Thyroid gland (tissue), 4 donors: ENCODE data around the gene SHANK3. TPM values are rescaled to one million over a fixed set of nuclear protein-coding genes. Genes with fewer than 3 reads are reported as not detected.
A peak's percentile ranks its signal among the peaks of the same experiment; 100 is the strongest.

Experiments used
- DNase-seq, 2 donors: peaks; one replicate each; pipeline ENCODE4 v3.0.0-alpha.2; 2019
- H3K27ac ChIP-seq, 3 donors: fragments of 200-600 bp; sonication (generic); 1 replicate in 2 of 3; 2 replicates in 1 of 3; pipeline ENCODE4 v1.5.1; 2016 to 2019; ENCODE audit warnings: mild to moderate bottlenecking in 1 of 3, moderate library complexity in 1 of 3
- H3K27me3 ChIP-seq: fragments of 200-600 bp; sonication (generic); one replicate; pipeline ENCODE4 v1.5.1; 2019
- H3K36me3 ChIP-seq, 2 donors: fragments of 200-600 bp; sonication (generic); one replicate each; pipeline ENCODE4 v1.5.1; 2016 to 2019
- H3K4me1 ChIP-seq, 2 donors: fragments of 200-600 bp; sonication (generic); one replicate each; pipeline ENCODE4 v1.5.1; 2017 to 2019
- H3K4me3 ChIP-seq, 3 donors: fragments of 200-600 bp; sonication (generic); replicated peaks in 1 of 3; 1 replicate in 2 of 3; 2 replicates in 1 of 3; pipeline ENCODE4 v1.5.1; 2016; ENCODE audit warnings: mild to moderate bottlenecking in 1 of 3
- H3K9me3 ChIP-seq: fragments of 200-600 bp; sonication (generic); one replicate; pipeline ENCODE4 v1.5.1; 2017
- POLR2A ChIP-seq, 2 donors: fragments of 450-650 bp; IDR thresholded peaks; one replicate each; pipeline ENCODE4 v1.6.1; 2017; ENCODE audit warnings: antibody characterized with exemption in 2 of 2, mild to moderate bottlenecking in 2 of 2, moderate library complexity in 1 of 2
- WGBS, 2 donors: methylation state at CpG; one replicate each; pipeline ENCODE4 v1.1.5; 2017; 5-methylcytosine and 5-hydroxymethylcytosine counted together
- intact Hi-C: fragments of 100-400 bp; cut with DNase I; formaldehyde crosslinking; loops from one replicate; pipeline ENCODE4 v1.15.1; 2023
- total RNA-seq, 4 donors: library from RNA; depleted of rRNA; stranded (reverse); fragments of >200 nt; gene quantifications; one replicate each; pipeline ENCODE4 v1.2.3, GENCODE V29; 2016
- TF ChIP-seq, protein P1 (sequence below), 6 experiments: fragments of 200-600 bp in 3 of 6; fragments of 450-650 bp in 3 of 6; sonication (generic) in 3 of 6; IDR thresholded peaks; one replicate each; pipeline ENCODE4 v1.5.1; 2016 to 2019; ENCODE audit warnings: antibody characterized with exemption in 6 of 6, mild to moderate bottlenecking in 2 of 6, inconsistent platforms in 1 of 6, moderate library complexity in 1 of 6

Gene SHANK3
- total RNA-seq, 4 donors from 2014 or later = 11.5 to 23.0 (median 17.7) TPM

DNA sequence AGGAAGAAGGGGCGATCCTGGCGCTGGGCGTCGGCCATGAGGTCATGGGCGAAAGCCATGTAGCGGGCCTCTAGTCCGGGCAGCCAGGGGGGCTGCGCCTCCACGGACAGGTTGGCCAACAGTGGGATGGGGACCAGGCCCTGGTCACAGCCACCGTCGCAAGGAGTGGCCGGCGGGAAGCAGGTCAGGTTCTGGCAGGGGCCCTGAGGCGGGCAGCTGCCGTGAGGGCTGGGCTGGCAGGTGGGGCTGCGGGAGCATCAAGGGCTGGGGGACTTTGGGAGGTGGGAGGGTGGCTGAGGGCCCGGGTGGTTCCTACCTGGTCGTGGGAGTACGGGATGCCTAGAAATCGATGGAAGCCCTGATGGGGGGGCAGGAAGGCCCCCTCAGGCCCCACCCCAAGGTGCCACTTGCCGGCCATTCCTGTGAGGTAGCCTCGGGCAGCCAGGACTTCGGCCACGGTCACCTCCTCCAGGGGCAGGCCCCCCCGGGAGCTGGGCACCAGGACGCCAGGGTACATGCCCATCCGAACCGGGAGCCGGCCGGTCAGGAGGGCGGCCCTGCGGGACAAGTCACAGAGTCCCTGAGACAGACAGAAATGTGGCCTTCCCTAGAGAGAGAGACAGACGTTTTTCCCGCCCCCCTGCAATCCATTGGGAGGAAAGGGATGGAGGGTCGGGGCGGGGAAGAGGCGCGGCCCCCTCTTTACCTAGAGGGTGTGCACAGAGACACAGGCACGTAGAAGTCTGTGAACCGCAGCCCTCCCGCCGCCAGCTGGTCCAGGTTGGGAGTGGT lies 45.6 kb upstream of the SHANK3 start:
- Histone ChIP-seq H3K27ac (peak overlapping the region in 1 of 3 donors; percentile 72), H3K4me3 (peak overlapping the region in 1 of 3 donors; percentile 75), H3K27me3 (no peaks in the 10 kb centered on the region), H3K9me3 (no peaks in the 10 kb centered on the region), H3K4me1 (peaks cover 7 to 23% of the 10 kb centered on the region in 2 donors), H3K36me3 (no peaks in the 10 kb centered on the region)
- intact Hi-C loops = loop anchor here (5.0 kb wide), 1 partner anchor 50 kb away; no protein-coding TSS in a partner anchor
- no peak for DNase-seq
- TF ChIP-seq, protein P1, sequence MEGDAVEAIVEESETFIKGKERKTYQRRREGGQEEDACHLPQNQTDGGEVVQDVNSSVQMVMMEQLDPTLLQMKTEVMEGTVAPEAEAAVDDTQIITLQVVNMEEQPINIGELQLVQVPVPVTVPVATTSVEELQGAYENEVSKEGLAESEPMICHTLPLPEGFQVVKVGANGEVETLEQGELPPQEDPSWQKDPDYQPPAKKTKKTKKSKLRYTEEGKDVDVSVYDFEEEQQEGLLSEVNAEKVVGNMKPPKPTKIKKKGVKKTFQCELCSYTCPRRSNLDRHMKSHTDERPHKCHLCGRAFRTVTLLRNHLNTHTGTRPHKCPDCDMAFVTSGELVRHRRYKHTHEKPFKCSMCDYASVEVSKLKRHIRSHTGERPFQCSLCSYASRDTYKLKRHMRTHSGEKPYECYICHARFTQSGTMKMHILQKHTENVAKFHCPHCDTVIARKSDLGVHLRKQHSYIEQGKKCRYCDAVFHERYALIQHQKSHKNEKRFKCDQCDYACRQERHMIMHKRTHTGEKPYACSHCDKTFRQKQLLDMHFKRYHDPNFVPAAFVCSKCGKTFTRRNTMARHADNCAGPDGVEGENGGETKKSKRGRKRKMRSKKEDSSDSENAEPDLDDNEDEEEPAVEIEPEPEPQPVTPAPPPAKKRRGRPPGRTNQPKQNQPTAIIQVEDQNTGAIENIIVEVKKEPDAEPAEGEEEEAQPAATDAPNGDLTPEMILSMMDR (IDR thresholded peaks at IDR 0.05) = no peak
- no peak for TF ChIP-seq POLR2A (IDR thresholded peaks at IDR 0.05)
- WGBS, 2 donors = 81 to 91% methylated on average over 23 to 25 of the region's 42 CpGs

DNA sequence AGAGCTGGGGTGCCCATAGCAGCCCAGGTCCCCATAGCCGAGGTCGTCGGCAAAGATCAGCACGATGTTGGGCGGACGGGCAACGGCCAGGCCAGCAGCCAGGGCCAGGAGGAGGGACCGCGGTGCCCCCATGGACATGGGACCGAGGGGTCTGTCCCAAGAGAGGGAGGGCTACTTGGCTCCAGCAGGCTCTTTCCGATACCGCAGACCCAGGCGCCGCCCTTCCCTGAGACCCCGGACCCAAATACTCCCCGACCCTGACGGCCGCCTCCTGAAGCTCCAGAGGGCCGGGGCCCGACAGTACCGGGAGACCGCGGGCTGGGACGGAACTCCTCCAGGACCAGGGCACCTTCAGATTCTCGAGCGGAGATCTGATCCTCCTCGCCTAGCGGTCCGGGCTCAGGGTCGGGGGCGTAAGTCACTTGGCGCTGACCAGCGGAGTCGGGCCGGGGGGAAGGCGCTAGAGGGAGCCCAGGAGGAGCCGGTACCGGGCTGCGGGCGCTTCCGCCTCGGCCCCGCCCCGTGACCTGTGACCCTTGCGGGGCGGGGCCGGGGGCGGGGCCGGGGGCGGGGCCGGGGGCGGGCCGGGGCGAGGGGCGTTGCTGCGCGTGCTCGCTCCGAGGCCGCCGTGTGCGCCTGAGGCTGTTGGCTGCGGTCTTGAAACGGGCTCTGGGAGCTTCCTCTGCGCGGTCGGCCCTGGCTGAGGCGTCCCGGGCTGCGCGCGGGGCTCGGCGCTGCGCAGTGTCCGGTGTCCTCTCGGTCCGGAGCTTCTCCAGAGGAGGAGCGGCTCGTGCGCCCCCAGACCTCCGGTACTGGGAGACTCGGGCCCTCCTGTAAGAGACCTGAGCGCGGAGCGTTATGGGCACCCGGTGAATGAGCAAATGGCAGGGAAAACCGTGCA lies 44.7 kb upstream of the SHANK3 start, which contains the start of gene ARSA:
ARSA (minus strand) TSS at position 511 of the 901 bp plus-strand sequence; CDS start at position 138, 373 bp downstream.
- DNase-seq = peak; percentile 78 to 79
- intact Hi-C loops = loop anchor here (5.0 kb wide), 1 partner anchor 49 kb away; no protein-coding TSS in a partner anchor
- WGBS, 2 donors = 5 to 13% methylated on average over 3 to 18 of the region's 88 CpGs

DNA sequence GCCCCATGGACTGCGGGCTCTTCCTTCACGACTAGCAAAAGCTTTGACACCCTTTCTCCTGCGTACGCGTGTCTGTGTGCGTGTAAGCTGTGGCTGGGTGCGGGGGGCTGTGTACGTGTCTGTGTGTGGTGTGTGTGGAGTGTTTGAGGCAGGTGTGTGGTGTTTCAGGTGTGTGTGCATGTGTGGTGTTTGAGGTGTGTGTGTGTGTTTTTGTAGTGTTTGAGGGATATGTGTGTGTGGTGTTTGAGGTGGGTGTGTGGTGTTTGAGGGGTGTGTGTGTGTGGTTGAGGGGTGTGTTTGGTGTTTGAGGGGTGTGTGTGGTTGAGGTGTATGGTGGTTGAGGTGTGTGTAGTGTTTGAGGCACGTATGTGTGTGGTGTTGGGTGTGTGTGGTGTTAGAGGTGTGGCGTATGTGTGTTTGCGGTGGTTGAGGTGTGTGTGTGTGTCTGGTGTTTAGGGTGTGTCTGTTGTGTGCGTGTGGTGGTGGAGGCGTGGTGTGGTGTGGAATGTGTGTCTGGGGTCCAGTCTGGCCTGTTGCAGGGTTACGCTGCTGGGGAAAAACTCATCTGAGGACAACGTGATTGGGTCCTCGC lies 44.0 kb upstream of the SHANK3 start:
- peaks cover 7 to 16% of the 10 kb centered on the region in 2 donors for H3K4me1 ChIP-seq
- intact Hi-C loops = loop anchor here (5.0 kb wide), 1 partner anchor 49 kb away; no protein-coding TSS in a partner anchor
- no peaks in the 10 kb centered on the region for H3K36me3 ChIP-seq
- H3K9me3 ChIP-seq = no peaks in the 10 kb centered on the region
- H3K27me3 ChIP-seq = no peaks in the 10 kb centered on the region
- TF ChIP-seq POLR2A (IDR thresholded peaks at IDR 0.05) = no peak
- TF ChIP-seq, protein P1 (IDR thresholded peaks at IDR 0.05) = no peak
- WGBS, 2 donors = 32 to 40% methylated on average over 15 to 16 of the region's 16 CpGs
- H3K4me3 ChIP-seq = peak overlapping the region in 2 of 3 donors; percentile 62 to 75
- DNase-seq = no peak
- H3K27ac ChIP-seq = peak overlapping the region in 2 of 3 donors; percentile 56 to 58

More for the DNA sequence above, 44.7 kb upstream of the SHANK3 start, which contains the start of gene ARSA:
- H3K27ac ChIP-seq = peak within 1 kb of the TSS; percentile 33 to 72 (median 58)
- no peaks in the 10 kb centered on the region for H3K36me3 ChIP-seq
- no peaks in the 10 kb centered on the region for H3K9me3 ChIP-seq
- no peaks in the 10 kb centered on the region for H3K27me3 ChIP-seq
- H3K4me3 ChIP-seq = peak within 1 kb of the TSS in 2 of 3 donors; percentile 62 to 75
- TF ChIP-seq POLR2A (IDR thresholded peaks at IDR 0.05) = peak in 1 of 2 donors; percentile 65
- TF ChIP-seq, protein P1 (IDR thresholded peaks at IDR 0.05) = peak in 3 of 6 experiments; percentile 24 to 42 (median 28)
- H3K4me1 ChIP-seq = peaks cover 7 to 16% of the 10 kb centered on the region in 2 donors

DNA sequence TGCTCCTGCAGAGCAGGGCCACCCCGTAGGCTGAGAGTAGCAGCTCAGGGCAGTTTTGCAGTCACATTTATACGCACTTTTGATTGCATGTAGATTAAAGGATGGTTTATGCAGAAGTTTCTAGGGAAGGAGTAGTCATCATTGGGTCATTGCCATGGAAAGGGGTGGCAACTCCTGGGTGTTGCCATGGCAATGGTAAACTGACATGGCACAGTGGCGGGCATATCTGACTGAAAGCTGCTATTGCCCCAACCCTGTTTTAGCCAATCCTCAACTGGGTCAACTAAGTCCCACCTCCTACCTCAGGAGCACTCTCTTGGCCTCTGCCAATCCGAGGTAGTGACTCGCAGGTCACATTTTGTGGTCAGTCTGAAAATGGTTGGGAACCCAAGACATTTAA lies 42.2 kb upstream of the SHANK3 start:
- Histone ChIP-seq H3K9me3 (no peaks in the 10 kb centered on the region), H3K27ac (no peak overlapping the region), H3K36me3 (no peaks in the 10 kb centered on the region), H3K27me3 (no peaks in the 10 kb centered on the region), H3K4me1 (peaks cover 7 to 16% of the 10 kb centered on the region in 2 donors), H3K4me3 (no peak overlapping the region)
- TF ChIP-seq POLR2A (IDR thresholded peaks at IDR 0.05) = no peak
- TF ChIP-seq, protein P1 (IDR thresholded peaks at IDR 0.05) = no peak
- intact Hi-C loops = no loop called here
- DNase-seq = no peak
- WGBS, 2 donors = 78 to 86% methylated on average over 5 of the region's 5 CpGs
